K562 (cell line): Measurements from ENCODE around the gene C7orf57. TPM values are rescaled to one million over a fixed set of nuclear protein-coding genes. Genes with fewer than 3 reads are reported as not detected.
A peak's percentile ranks its signal among the peaks of the same experiment; 100 is the strongest.

Experiments
- CXXC5 ChIP-seq: fragments of 250-450 bp; sonication (Bioruptor Pico); IDR thresholded peaks from 2 replicates; pipeline ENCODE4 v1.8.0; 2022; ENCODE audit warnings: inconsistent platforms, mild to moderate bottlenecking, moderate library complexity
- SLC30A9 ChIP-seq: fragments of 250-450 bp; sonication (Bioruptor Pico); IDR thresholded peaks from 2 replicates; pipeline ENCODE4 v1.8.0; 2022; ENCODE audit warnings: mild to moderate bottlenecking, moderate library complexity
- SMAD4 ChIP-seq: fragments of 250-450 bp; sonication (Bioruptor Pico); conservative IDR thresholded peaks from 2 replicates; pipeline ENCODE4 v1.8.0; 2021; ENCODE audit warnings: inconsistent platforms, mild to moderate bottlenecking, moderate library complexity
- SMARCE1 ChIP-seq: fragments of 450-650 bp; IDR thresholded peaks from 2 replicates; pipeline ENCODE4 v1.7.1; 2016; ENCODE audit warnings: mild to moderate bottlenecking
- TCF7 ChIP-seq: sonication (generic); IDR thresholded peaks from 2 replicates; pipeline ENCODE4 v1.6.1; 2016; ENCODE audit warnings: antibody characterized with exemption, borderline replicate concordance
- ZBTB40 ChIP-seq, 2 experiments: fragments of 450-650 bp in 1 of 2; sonication (generic) in 1 of 2; formaldehyde crosslinking in 1 of 2; IDR thresholded peaks; 2 replicates each; pipeline versions ENCODE4 v1.7.1 to v1.9.0; 2016 to 2022; ENCODE audit warnings: inconsistent platforms in 1 of 2, mild to moderate bottlenecking in 1 of 2, missing genetic modification reagents in 1 of 2
- ZNF445 ChIP-seq: fragments of 250-450 bp; sonication (Bioruptor Pico); IDR thresholded peaks from 2 replicates; pipeline ENCODE4 v1.4.0; 2020; ENCODE audit warnings: low read depth, mild to moderate bottlenecking, moderate library complexity
- ZNF75A ChIP-seq: fragments of 450-650 bp; formaldehyde crosslinking; IDR thresholded peaks from 2 replicates; pipeline ENCODE4 v1.4.0; 2020; ENCODE audit warnings: mild to moderate bottlenecking
- polyA plus RNA-seq, 8 experiments: library from polyadenylated mRNA; depleted of rRNA in 4 of 8; stranded (reverse) in 5 of 8; unstranded in 3 of 8; fragments of >200 nt; fragmentation: Nextera tagmentation in 2 of 8; fragmentation: Illumina TruSeq in 1 of 8; extraction: Ambion mirVana in 2 of 8; extraction: Trizol in 1 of 8; gene quantifications; 2 replicates each; pipeline versions ENCODE4 v1.2.1 to v1.2.3, GENCODE V29; 2011 to 2014; ENCODE audit warnings: inconsistent platforms in 1 of 8, missing spikeins in 1 of 8
- total RNA-seq, 7 experiments: library from RNA; depleted of rRNA in 6 of 7; stranded (reverse); fragments of >200 nt in 6 of 7; fragmentation: Illumina TruSeq in 2 of 7; extraction: Trizol in 2 of 7; gene quantifications; 2 replicates each; pipeline versions ENCODE4 v1.2.1 to v1.2.3, GENCODE V29; 2011 to 2021; ENCODE audit warnings: low replicate concordance in 1 of 7
- TF ChIP-seq, protein P1 (sequence below), 2 experiments: fragments of 450-650 bp; conservative IDR thresholded peaks; 2 replicates each; pipeline ENCODE4 v1.6.1; 2017; ENCODE audit warnings: mild to moderate bottlenecking in 2 of 2, moderate library complexity in 2 of 2
- TF ChIP-seq, protein P2 (sequence below): fragments of 250-450 bp; sonication (Bioruptor Pico); IDR thresholded peaks from 2 replicates; pipeline ENCODE4 v1.5.1; 2021; ENCODE audit warnings: mild to moderate bottlenecking

The C7orf57 gene
- total and polyA plus RNA-seq, 9 of the 15 experiments (the other 6 are each of a cell fraction or from before 2014, with no cell fraction given), result not detected

DNA sequence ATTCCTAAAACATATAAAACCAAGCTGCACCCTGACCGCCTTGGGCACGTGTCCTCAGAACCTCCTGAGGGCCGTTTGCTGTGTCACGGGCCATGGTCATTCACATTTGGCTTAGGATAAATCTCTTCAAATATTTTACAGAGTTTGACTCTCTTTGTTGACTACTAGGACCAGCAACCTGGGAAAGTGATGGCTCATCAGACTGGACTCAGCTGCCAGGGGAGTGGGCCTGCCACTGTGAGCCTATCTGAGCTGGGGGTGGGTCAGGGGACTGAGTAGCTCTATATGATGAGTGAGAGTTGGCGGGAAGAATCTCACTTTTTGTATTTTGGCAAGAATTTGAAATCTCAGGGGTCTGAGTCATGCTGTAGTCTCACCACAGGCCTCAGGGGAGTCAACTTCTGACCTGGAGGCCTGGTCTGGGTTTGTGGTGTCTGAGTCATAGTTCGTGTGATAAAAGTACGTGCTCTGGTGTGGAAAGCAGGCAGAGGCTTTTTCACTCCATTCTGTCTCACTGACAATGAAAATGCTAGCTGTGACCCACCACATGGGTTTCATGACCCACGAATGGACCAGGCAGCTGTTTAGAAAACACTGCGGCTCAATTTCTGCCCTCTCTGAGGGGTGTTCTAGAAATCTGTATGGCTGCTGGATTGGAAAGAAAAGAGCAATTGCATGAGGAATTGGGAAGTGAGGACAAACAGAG lies 49.5 kb downstream of the C7orf57 start (continued):
- no peak for TF ChIP-seq ZBTB40 (IDR thresholded peaks at IDR 0.05)
- TF ChIP-seq ZBTB40 (CRISPR knock-in tag; IDR thresholded peaks at IDR 0.05), result no peak
- no peak for TF ChIP-seq ZNF75A (CRISPR knock-in tag)
- peak; percentile 72 for TF ChIP-seq CXXC5 (CRISPR knock-in tag)
- peak; percentile 94 for TF ChIP-seq SMARCE1
- peak; percentile 93 for TF ChIP-seq SMAD4
- no peak for TF ChIP-seq ZNF445 (CRISPR knock-in tag)
- TF ChIP-seq, protein P1, sequence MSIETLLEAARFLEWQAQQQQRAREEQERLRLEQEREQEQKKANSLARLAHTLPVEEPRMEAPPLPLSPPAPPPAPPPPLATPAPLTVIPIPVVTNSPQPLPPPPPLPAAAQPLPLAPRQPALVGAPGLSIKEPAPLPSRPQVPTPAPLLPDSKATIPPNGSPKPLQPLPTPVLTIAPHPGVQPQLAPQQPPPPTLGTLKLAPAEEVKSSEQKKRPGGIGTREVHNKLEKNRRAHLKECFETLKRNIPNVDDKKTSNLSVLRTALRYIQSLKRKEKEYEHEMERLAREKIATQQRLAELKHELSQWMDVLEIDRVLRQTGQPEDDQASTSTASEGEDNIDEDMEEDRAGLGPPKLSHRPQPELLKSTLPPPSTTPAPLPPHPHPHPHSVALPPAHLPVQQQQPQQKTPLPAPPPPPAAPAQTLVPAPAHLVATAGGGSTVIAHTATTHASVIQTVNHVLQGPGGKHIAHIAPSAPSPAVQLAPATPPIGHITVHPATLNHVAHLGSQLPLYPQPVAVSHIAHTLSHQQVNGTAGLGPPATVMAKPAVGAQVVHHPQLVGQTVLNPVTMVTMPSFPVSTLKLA (conservative IDR thresholded peaks at IDR 0.05), result 0 out of 4 replicates have a peak, but pooled peaks of 1 of the 2 experiments have one; percentile 34
- TF ChIP-seq SLC30A9 (CRISPR knock-in tag), result no peak
- TF ChIP-seq, protein P2, sequence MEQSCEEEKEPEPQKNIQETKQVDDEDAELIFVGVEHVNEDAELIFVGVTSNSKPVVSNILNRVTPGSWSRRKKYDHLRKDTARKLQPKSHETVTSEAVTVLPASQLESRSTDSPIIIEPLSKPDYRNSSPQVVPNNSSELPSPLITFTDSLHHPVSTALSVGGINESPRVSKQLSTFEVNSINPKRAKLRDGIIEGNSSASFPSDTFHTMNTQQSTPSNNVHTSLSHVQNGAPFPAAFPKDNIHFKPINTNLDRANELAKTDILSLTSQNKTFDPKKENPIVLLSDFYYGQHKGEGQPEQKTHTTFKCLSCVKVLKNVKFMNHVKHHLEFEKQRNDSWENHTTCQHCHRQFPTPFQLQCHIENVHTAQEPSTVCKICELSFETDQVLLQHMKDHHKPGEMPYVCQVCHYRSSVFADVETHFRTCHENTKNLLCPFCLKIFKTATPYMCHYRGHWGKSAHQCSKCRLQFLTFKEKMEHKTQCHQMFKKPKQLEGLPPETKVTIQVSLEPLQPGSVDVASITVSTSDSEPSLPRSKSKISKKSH (CRISPR knock-in tag), result no peak
- TF ChIP-seq TCF7, result no peak
